Amygdala (tissue), 56 donors: Measurements from ENCODE around the gene HRH2.
"Not testable (repeated sequence)": the region's sequence is repeated elsewhere in the genome, so short reads cannot be mapped to it uniquely, and the experiment has no call there.

ENCODE experiments used
- DNase-seq, 56 donors: peaks; one replicate each; lab custom pipeline; 2025; lab: John Stamatoyannopoulos, UW

Gene HRH2

GRCh38 chr5:175657593-175658271, at the start of gene HRH2:
Gene HRH2, plus strand, starts transcription at chr5:175658071. Its CDS starts 25,163 bp downstream, at chr5:175683234.
- peak in 10 of 56 donors; percentile 7 to 42 (median 28) for DNase-seq

GRCh38 chr5:175609526-175609925, 48.3 kb upstream of the HRH2 start:
- peak in 2 of 56 donors; percentile 10 to 22 for DNase-seq

GRCh38 chr5:175610381-175610780, 47.5 kb upstream of the HRH2 start:
- DNase-seq, result peak in 2 of 56 donors; percentile 9 to 26

- DNase-seq, result no peak
Observed at GRCh38 chr5:175610898-175611297, 47.0 kb upstream of the HRH2 start.

- no peak for DNase-seq
Observed at GRCh38 chr5:175614223-175614815, 43.6 kb upstream of the HRH2 start.

GRCh38 chr5:175614861-175615260, 43.0 kb upstream of the HRH2 start:
- no peak for DNase-seq

- DNase-seq, result peak in 5 of 56 donors; percentile 6 to 35 (median 21)
Observed at GRCh38 chr5:175616083-175616482, 41.8 kb upstream of the HRH2 start.

GRCh38 chr5:175616527-175616926, 41.3 kb upstream of the HRH2 start:
- not testable (repeated sequence) for DNase-seq

GRCh38 chr5:175617447-175617846, 40.4 kb upstream of the HRH2 start:
- DNase-seq, result no peak

- no peak for DNase-seq
Observed at GRCh38 chr5:175620527-175620926, 37.3 kb upstream of the HRH2 start.

- DNase-seq, result no peak
Observed at GRCh38 chr5:175621971-175622370, 35.9 kb upstream of the HRH2 start.

GRCh38 chr5:175623088-175623487, 34.8 kb upstream of the HRH2 start:
- DNase-seq, result no peak

- DNase-seq, result no peak
Observed at GRCh38 chr5:175624316-175624715, 33.6 kb upstream of the HRH2 start.

- DNase-seq, result peak in 4 of 56 donors; percentile 8 to 52 (median 22)
Observed at GRCh38 chr5:175627005-175627404, 30.9 kb upstream of the HRH2 start.

- DNase-seq, result no peak
Observed at GRCh38 chr5:175627739-175628138, 30.1 kb upstream of the HRH2 start.

GRCh38 chr5:175628668-175629067, 29.2 kb upstream of the HRH2 start:
- DNase-seq, result no peak

- no peak for DNase-seq
Observed at GRCh38 chr5:175629261-175629660, 28.6 kb upstream of the HRH2 start.

GRCh38 chr5:175629793-175630192, 28.1 kb upstream of the HRH2 start:
- no peak for DNase-seq

GRCh38 chr5:175635854-175636584, 21.9 kb upstream of the HRH2 start:
- DNase-seq, result no peak

GRCh38 chr5:175638305-175638704, 19.6 kb upstream of the HRH2 start:
- no peak for DNase-seq

GRCh38 chr5:175640106-175640775, 17.6 kb upstream of the HRH2 start:
- DNase-seq, result no peak
